Naive thymus-derived CD4-positive, alpha-beta T cell (primary cell): ENCODE results near the gene COL23A1. TPM values are rescaled to one million over a fixed set of nuclear protein-coding genes. Genes with fewer than 3 reads are reported as not detected.

Experiments
- ATAC-seq: fragments of 150-1000 bp; cut with Tn5 transposase; 2 replicates; pipeline ENCODE4 v1.10.0; 2021; ENCODE audit warnings: mild to moderate bottlenecking, moderate library complexity
- CTCF ChIA-PET: fragments of 350-600 bp; sonication (Branson Sonifier 250); formaldehyde crosslinking; loops from one replicate; lab custom pipeline; 2021; ENCODE audit warnings: antibody characterized with exemption; lab: Charles Lee
- POLR2A ChIA-PET: fragments of 350-600 bp; sonication (Branson Sonifier 250); formaldehyde crosslinking; loops from one replicate; lab custom pipeline; 2021; ENCODE audit warnings: antibody characterized with exemption, inconsistent platforms; lab: Charles Lee
- DNase-seq, 9 donors: peaks; one replicate each; pipeline versions ENCODE4 v3.0.0 to v3.0.0-alpha.2; 2020 to 2022; ENCODE audit warnings: mixed read lengths in 1 of 9
- H3K27ac ChIP-seq: one replicate; pipeline ENCODE4 v1.7.0; 2013; ENCODE audit warnings: mild to moderate bottlenecking, low read depth, low read length, moderate library complexity
- H3K27me3 ChIP-seq, 2 donors: one replicate each; pipeline ENCODE4 v1.7.0; 2013; ENCODE audit warnings: low read length in 2 of 2, mild to moderate bottlenecking in 2 of 2, moderate library complexity in 2 of 2; ENCODE audit not compliant: control insufficient read depth in 2 of 2, insufficient read depth in 2 of 2
- H3K36me3 ChIP-seq, 3 experiments: 1 replicate in 2 of 3; 2 replicates in 1 of 3; pipeline ENCODE4 v1.7.0; 2013; ENCODE audit warnings: low read length in 3 of 3, mild to moderate bottlenecking in 3 of 3, moderate library complexity in 1 of 3; ENCODE audit not compliant: insufficient read depth in 3 of 3, control insufficient read depth in 2 of 3
- H3K4me1 ChIP-seq, 2 donors: one replicate each; pipeline ENCODE4 v1.7.0; 2013; ENCODE audit warnings: low read length in 2 of 2, mild to moderate bottlenecking in 2 of 2, moderate library complexity in 1 of 2; ENCODE audit not compliant: control insufficient read depth in 2 of 2, insufficient read depth in 2 of 2
- H3K4me3 ChIP-seq: 2 replicates; pipeline ENCODE4 v1.7.0; 2013; ENCODE audit warnings: mild to moderate bottlenecking, low read length
- H3K9me3 ChIP-seq, 3 experiments: 1 replicate in 2 of 3; 2 replicates in 1 of 3; pipeline ENCODE4 v1.7.0; 2013; ENCODE audit warnings: low read length in 3 of 3; ENCODE audit not compliant: control insufficient read depth in 2 of 3
- H3K27ac Mint-ChIP-seq, 9 donors: one replicate each; pipeline ENCODE4 v1.8.0; 2020 to 2022; ENCODE audit warnings: mixed read lengths in 9 of 9, mild to moderate bottlenecking in 8 of 9, moderate library complexity in 5 of 9, inconsistent platforms in 2 of 9
- H3K27me3 Mint-ChIP-seq, 5 donors: one replicate each; pipeline ENCODE4 v1.8.0; 2021 to 2022; ENCODE audit warnings: mixed read lengths in 5 of 5, mild to moderate bottlenecking in 1 of 5
- H3K36me3 Mint-ChIP-seq, 5 donors: one replicate each; pipeline ENCODE4 v1.8.0; 2020 to 2022; ENCODE audit warnings: mixed read lengths in 5 of 5, mild to moderate bottlenecking in 3 of 5, inconsistent platforms in 1 of 5
- H3K4me1 Mint-ChIP-seq, 7 donors: one replicate each; pipeline ENCODE4 v1.8.0; 2020 to 2022; ENCODE audit warnings: mixed read lengths in 7 of 7, mild to moderate bottlenecking in 3 of 7, inconsistent platforms in 1 of 7
- H3K4me3 Mint-ChIP-seq, 10 donors: one replicate each; pipeline ENCODE4 v1.8.0; 2020 to 2022; ENCODE audit warnings: mild to moderate bottlenecking in 10 of 10, mixed read lengths in 10 of 10, moderate library complexity in 6 of 10, inconsistent platforms in 2 of 10
- H3K9me3 Mint-ChIP-seq, 11 donors: one replicate each; pipeline ENCODE4 v1.8.0; 2020 to 2022; ENCODE audit warnings: mixed read lengths in 11 of 11, mild to moderate bottlenecking in 4 of 11, inconsistent platforms in 1 of 11, moderate library complexity in 1 of 11
- intact Hi-C, 2 donors: fragments of 100-400 bp; cut with micrococcal nuclease; formaldehyde crosslinking; loops; one replicate each; pipeline ENCODE4 v1.15.1; 2023
- polyA plus RNA-seq, 2 donors: library from polyadenylated mRNA; unstranded; fragments of 300-500 nt; fragmentation: Illumina TruSeq; gene quantifications; one replicate each; pipeline ENCODE4 v1.2.3, GENCODE V29; 2021
- total RNA-seq, 6 experiments: library from RNA in 5 of 6; stranded (reverse) in 5 of 6; gene quantifications; 1 replicate in 5 of 6; 2 replicates in 1 of 6; pipeline ENCODE4 v1.2.3 and lab custom pipeline; 2021 to 2026

The COL23A1 gene
- total and polyA plus RNA-seq, 7 experiments from 2014 or later: 0.13 to 0.32 (median 0.22) TPM; not detected in 4

DNA sequence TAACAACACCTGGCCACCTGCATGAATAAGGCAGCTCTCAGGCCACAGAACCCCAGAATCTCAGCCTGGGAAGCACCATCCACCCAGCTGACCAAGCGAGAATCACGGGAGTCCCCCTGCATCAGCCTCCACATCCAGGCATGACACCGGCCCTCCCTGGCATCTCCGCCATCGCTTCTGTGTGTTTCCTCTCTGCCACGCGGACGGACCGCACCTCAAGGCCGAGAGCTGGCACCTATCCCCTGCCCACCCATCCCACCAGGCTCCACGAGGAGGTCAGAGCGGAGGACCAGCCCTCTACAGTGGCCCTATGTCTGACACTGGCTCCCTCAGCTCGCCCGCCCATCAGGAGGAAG lies 134.7 kb downstream of the COL23A1 start:
- H3K4me3 ChIP-seq: no peak overlapping the region
- ChIA-PET CTCF (interaction anchor here (0.6 kb wide), 1 partner anchor 40 kb away, joined by 3 read pairs; no protein-coding TSS in a partner anchor), POLR2A (no interaction called here)
- Mint-ChIP-seq H3K4me3 (no peak overlapping the region), H3K27me3 (no peaks in the 10 kb centered on the region), H3K36me3 (no peaks in the 10 kb centered on the region), H3K9me3 (no peaks in the 10 kb centered on the region), H3K4me1 (peaks cover 0 to 2% (median 0%) of the 10 kb centered on the region in 7 donors), H3K27ac (no peak overlapping the region)
- ATAC-seq (no peak), DNase-seq (no peak)
- H3K36me3 ChIP-seq: no peaks in the 10 kb centered on the region
- H3K4me1 ChIP-seq: no peaks in the 10 kb centered on the region
- intact Hi-C loops: no loop called here
- no peaks in the 10 kb centered on the region for H3K27me3 ChIP-seq
- no peaks in the 10 kb centered on the region for H3K9me3 ChIP-seq
- H3K27ac ChIP-seq: no peak overlapping the region

DNA sequence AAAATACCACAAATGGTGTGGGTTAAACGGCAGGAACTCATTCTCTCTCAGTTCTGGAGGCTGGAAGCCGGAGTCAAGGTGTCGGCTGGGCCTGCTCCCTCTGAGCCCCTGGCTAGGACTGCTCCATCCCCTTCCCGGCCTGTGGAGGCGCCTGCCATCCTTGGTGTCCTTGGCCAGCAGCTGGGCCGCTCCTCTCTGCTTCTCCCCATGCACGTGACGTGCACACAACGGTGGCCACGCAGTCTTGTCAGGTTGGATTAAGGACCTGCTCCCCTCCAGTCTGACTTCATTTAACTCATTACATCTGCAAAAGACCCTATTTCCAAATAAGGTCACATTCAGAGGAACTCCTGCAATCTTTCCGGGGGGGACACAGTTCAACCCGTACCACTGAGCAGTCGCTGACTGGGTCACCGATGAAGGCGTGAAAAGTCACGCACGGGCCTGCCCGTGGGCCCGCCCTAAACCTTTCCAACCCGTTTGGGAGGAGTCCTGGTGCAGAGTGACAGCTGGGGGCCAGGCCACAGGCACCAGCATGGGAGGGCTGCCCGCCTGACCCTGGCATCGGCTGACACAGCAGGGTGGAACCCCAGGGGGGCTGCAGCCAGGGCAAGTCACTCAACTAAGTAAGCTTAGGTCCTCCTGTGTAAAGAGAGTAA lies 135.2 kb downstream of the COL23A1 start:
- no peak overlapping the region for H3K4me3 Mint-ChIP-seq
- no peaks in the 10 kb centered on the region for H3K9me3 Mint-ChIP-seq
- no peaks in the 10 kb centered on the region for H3K27me3 ChIP-seq
- no peaks in the 10 kb centered on the region for H3K4me1 ChIP-seq
- ATAC-seq (no peak), DNase-seq (no peak)
- H3K27ac Mint-ChIP-seq: no peak overlapping the region
- H3K4me3 ChIP-seq: no peak overlapping the region
- H3K27ac ChIP-seq: no peak overlapping the region
- intact Hi-C loops: no loop called here
- POLR2A ChIA-PET: no interaction called here
- H3K9me3 ChIP-seq: no peaks in the 10 kb centered on the region
- H3K4me1 Mint-ChIP-seq: peaks cover 0 to 2% (median 0%) of the 10 kb centered on the region in 7 donors
- CTCF ChIA-PET: no interaction called here
- no peaks in the 10 kb centered on the region for H3K27me3 Mint-ChIP-seq
- no peaks in the 10 kb centered on the region for H3K36me3 ChIP-seq
- no peaks in the 10 kb centered on the region for H3K36me3 Mint-ChIP-seq

DNA sequence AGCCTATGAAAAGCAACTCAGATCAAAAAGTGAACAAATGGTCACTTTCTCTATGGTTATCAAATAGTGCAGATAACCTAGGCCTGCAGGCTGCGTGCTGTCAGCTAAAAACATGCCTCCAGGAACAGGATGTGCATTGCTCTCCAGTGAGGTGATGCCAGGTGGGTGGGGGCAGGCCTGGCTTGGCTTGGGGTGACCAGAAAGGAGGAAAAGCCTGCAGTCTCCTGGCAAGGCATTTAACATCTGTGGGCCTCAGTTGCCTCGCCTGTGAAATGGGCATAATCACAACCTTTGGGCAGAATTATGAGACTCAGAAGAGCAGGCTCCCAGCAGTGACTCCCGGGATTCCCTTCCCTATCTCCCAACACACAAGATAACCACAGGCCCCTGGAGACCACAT lies 135.9 kb downstream of the COL23A1 start:
- POLR2A ChIA-PET: no interaction called here
- intact Hi-C loops: no loop called here

DNA sequence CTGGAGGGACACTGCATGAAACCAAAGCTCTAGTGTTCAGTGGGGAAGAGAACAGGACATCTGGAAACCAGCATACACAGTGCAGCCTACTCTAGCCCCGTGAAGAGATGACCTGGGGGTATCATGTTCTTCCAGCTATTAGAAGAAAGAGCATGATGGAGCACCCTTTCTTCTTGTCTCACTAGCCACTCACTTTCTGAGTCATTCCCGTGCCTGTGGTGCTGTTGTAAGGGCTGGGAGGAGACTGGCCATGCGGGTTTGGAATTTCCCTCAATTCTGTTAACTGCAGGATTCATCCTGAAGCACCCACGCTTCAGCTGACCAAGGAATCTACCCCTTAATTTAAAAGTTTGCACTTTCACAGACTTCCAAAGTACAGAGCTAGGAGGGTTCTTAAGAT lies 137.0 kb downstream of the COL23A1 start:
- DNase-seq: no peak
- intact Hi-C loops: no loop called here
- no peak for ATAC-seq
- H3K4me1 ChIP-seq: no peaks in the 10 kb centered on the region
- no peaks in the 10 kb centered on the region for H3K4me1 Mint-ChIP-seq
- H3K27ac ChIP-seq: no peak overlapping the region
- H3K9me3 ChIP-seq: no peaks in the 10 kb centered on the region
- no peaks in the 10 kb centered on the region for H3K27me3 ChIP-seq
- ChIA-PET CTCF (no interaction called here), POLR2A (no interaction called here)
- H3K36me3 Mint-ChIP-seq: no peaks in the 10 kb centered on the region
- H3K36me3 ChIP-seq: no peaks in the 10 kb centered on the region
- H3K4me3 Mint-ChIP-seq: no peak overlapping the region
- no peak overlapping the region for H3K4me3 ChIP-seq
- H3K27ac Mint-ChIP-seq: no peak overlapping the region
- H3K27me3 Mint-ChIP-seq: no peaks in the 10 kb centered on the region
- H3K9me3 Mint-ChIP-seq: no peaks in the 10 kb centered on the region

More for the DNA sequence above, 135.9 kb downstream of the COL23A1 start:
- H3K9me3 ChIP-seq: no peaks in the 10 kb centered on the region
- H3K4me3 Mint-ChIP-seq: no peak overlapping the region
- no peaks in the 10 kb centered on the region for H3K36me3 ChIP-seq
- no peak overlapping the region for H3K27ac Mint-ChIP-seq
- H3K4me3 ChIP-seq: no peak overlapping the region
- H3K36me3 Mint-ChIP-seq: no peaks in the 10 kb centered on the region
- DNase-seq: no peak
- no peak for ATAC-seq
- H3K27ac ChIP-seq: no peak overlapping the region
- no peaks in the 10 kb centered on the region for H3K27me3 Mint-ChIP-seq
- no peaks in the 10 kb centered on the region for H3K4me1 ChIP-seq
- no peaks in the 10 kb centered on the region for H3K27me3 ChIP-seq
- peaks cover 0 to 2% (median 0%) of the 10 kb centered on the region in 7 donors for H3K4me1 Mint-ChIP-seq
- CTCF ChIA-PET: no interaction called here
- H3K9me3 Mint-ChIP-seq: no peaks in the 10 kb centered on the region

DNA sequence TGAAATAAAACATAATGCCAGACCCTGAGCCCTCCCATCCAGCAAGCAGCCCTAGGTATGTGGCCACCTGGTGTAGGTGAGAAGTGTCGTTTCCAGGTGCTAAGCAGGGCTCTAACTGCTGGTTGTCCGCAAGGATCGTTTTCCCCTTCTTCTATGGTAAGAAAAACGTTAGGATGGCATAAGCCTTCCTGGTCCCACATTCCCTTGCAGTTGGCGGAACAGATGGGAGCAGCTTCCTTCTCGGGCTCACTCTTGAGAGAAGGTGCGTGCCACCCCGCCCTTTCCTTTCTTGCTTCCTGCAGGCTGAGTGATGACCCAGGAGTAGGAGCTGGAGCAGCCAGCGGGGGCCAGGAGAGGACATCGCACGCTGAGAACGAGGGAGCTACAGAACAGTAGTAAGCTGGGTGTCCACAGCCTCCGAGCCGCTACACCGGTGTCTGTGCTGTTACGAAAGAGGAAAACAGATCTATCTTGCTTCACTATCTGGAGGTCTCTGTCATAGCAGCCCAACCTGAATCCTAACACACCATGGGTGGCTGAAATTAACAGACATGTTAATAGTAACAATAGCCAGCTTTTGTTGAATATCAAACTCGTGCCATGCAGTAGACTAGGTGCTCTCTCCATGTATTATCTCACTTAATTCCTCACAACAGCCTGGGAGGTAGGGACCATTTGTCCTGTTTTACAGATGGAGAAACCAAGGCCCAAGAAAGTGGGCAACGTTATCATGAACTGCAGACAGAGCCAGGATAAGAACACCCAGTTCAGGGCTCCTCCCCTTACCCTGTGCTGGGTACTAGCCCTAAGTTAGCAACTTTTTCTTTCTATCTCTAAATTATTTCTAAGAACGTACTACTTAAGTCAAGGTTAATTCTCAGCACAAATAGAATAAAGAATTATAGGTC lies 139.8 kb downstream of the COL23A1 start:
- CTCF ChIA-PET: no interaction called here
- Mint-ChIP-seq H3K36me3 (peaks cover 0 to 2% (median 0%) of the 10 kb centered on the region in 5 donors), H3K4me1 (no peaks in the 10 kb centered on the region), H3K27ac (no peak overlapping the region), H3K4me3 (no peak overlapping the region), H3K27me3 (peaks cover 2 to 8% (median 8%) of the 10 kb centered on the region in 5 donors), H3K9me3 (peaks cover 0 to 3% (median 0%) of the 10 kb centered on the region in 11 donors)
- Histone ChIP-seq H3K4me3 (no peak overlapping the region), H3K9me3 (no peaks in the 10 kb centered on the region), H3K4me1 (no peaks in the 10 kb centered on the region), H3K27me3 (no peaks in the 10 kb centered on the region), H3K36me3 (no peaks in the 10 kb centered on the region), H3K27ac (no peak overlapping the region)
- intact Hi-C loops: no loop called here
- DNase-seq (no peak), ATAC-seq (no peak)
- POLR2A ChIA-PET: no interaction called here

DNA sequence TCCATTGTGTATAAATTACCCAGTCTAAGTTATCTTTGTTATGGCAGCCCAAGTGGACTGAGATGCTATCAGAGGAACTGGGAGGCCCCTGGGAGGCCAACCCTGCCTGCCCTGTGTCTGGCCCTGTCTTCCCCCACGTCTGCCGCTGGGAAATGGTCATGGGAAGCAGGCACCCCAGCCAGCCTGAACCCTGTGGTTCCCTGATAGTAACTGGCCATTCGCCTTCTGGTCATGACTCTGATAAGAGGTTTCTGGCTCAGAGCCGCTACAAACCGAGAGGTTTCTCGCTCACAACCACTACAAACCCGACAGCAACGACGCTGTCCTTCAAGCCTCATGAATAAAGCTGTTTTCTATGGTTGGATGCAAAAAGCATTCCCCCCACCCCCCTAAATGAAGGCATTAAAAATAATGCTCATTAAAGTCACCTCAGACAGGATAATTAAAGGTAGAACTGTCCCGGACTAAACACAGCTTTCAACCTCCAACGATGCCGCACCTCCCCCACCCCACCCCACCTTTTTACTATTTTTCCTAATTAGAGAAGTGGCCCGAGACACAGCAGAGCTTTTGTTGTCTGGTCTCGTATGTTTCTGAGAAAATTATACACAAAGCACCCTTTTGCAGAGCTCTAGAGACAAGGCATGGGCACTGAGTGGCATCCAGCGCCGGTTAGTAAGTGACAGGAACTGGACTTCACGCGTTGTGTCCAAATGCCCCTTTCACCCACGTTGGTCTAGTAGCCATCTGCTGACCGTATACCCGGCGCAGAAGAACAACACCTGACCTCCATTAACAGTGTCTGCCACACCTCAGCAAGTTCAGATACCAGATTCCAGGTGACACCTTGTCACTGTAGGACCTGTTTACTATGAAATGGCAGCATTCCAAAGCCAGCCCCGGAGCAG lies 140.8 kb downstream of the COL23A1 start:
- no peak overlapping the region for H3K4me3 Mint-ChIP-seq
- H3K9me3 ChIP-seq: no peaks in the 10 kb centered on the region
- H3K27ac ChIP-seq: no peak overlapping the region
- no peaks in the 10 kb centered on the region for H3K4me1 Mint-ChIP-seq
- no peaks in the 10 kb centered on the region for H3K27me3 ChIP-seq
- intact Hi-C loops: no loop called here
- H3K4me3 ChIP-seq: no peak overlapping the region
- DNase-seq: no peak
- H3K36me3 Mint-ChIP-seq: peaks cover 0 to 4% (median 0%) of the 10 kb centered on the region in 5 donors
- no peaks in the 10 kb centered on the region for H3K36me3 ChIP-seq
- ChIA-PET CTCF (no interaction called here), POLR2A (no interaction called here)
- no peak for ATAC-seq
- H3K27me3 Mint-ChIP-seq: peaks cover 3 to 12% (median 11%) of the 10 kb centered on the region in 5 donors
- H3K4me1 ChIP-seq: no peaks in the 10 kb centered on the region
- no peak overlapping the region for H3K27ac Mint-ChIP-seq
- H3K9me3 Mint-ChIP-seq: peaks cover 0 to 5% (median 0%) of the 10 kb centered on the region in 11 donors
